Measurements from ENCODE around the gene DEGS2.
A peak's percentile ranks its signal among the peaks of the same experiment; 100 is the strongest.

Gene DEGS2

DNA sequence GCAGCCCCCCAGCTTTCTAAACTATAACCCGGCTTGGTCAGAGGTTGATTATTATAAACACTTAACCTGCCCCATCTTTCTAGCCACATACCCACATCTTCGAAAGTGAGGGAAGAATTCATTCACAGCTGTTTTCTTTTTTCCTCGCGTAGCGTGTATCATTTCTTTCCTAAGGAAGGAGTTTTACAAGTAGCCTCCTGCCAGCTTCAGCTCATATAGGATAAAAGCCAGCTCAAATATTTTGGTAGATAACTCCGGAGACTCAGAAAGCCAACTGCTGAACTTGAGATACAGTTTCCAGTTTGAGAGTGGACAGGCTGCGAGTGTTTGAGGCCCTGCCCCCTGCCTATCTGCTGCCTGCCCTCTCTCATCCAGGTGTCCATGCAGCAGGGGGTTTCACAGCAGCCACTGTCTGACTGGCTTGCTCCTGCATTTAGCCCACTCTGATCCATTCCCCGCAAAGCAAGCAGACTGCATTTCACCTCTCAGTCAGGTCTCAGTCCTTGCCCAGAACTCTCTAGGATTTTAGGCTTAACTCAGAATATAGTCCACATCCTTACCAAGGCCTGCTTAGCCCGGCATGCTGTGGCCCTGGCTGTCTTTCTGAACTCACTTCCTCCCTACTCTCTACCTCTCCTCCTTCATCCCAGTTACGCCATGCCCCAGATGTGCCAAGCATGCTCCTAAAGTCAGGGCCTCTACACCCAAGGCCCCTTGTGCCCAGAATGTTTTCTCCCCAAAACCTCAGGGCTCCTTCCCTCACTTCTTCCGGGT lies 47.3 kb downstream of the DEGS2 start:
- no peak for DNase-seq (ENCODE audit: low read depth)

DNA sequence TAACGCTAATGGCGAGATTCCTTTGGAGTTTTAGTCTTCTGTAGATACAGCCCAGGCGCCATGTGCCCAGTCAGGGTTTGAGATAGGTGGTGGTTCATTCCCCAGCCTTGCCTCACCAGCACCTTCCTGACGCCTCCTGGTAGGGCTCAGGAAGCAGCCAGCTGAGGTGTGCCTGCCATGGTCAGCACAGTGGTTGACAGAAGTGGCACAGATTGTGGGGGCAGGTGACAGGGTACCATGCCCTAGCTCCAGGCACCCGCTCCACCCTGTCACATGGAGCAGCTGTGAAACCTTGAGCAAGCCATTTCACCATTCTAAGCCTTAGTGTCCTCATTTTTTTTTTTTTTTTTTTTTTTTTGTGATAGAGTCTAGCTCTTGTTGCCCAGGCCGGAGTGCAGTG lies 48.6 kb downstream of the DEGS2 start:
- no peak for DNase-seq (ENCODE audit: low read depth)

DNA sequence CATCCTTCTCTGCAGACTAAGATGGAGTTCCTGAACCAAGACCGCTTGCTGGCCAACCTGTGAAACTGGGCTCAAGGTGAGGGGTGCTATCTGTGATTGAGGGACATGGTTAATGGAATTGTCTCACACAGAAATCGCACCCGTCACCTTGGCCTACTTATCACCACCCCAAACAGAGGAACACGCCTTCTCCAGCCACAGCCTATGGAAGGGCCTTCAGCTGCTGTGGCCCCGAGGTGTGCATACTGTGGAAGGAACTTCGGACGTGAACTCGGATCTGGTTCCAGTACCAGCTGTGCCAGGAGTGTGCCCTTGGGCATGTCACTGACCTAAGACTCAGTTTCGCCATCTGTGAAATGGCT lies 49.9 kb downstream of the DEGS2 start:
- no peak for DNase-seq (ENCODE audit: low read depth)

DNA sequence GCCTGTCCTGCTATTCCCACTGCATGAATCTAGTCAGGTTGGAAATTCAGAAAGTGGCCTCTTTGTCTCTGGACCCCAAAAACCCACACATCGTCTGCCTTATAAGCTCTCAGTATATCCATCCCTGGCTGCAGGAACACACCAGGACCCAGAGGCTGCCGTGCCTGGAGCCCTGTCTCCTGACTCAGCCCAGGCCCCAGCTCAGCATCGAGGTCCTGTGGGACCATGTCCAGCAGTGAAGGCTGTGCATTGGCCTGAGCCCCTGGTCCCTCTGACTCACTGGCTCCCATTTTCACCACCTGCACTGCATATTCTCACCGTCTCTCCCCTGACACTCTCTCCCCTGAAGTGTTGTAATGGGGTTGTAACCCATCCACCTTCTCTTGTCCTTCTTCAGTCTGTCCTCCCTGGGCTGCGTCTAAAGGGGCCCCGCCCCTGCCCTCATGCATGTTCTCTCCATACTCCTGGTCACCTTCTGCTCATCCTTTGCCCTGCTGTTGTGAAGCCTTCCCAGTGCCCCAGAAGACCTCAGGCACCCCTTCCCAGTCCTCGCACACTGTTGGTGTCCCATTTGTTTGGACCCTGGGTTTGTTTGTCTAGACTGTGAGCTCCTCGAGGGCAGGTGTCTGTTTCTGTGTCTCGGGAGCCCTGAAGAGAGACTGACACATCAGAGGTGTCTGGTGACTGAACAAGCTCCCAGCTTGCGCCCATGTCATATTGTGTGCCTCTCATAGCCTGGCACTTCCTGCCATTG lies 50.4 kb downstream of the DEGS2 start:
- no peak for DNase-seq (ENCODE audit: low read depth)

DNA sequence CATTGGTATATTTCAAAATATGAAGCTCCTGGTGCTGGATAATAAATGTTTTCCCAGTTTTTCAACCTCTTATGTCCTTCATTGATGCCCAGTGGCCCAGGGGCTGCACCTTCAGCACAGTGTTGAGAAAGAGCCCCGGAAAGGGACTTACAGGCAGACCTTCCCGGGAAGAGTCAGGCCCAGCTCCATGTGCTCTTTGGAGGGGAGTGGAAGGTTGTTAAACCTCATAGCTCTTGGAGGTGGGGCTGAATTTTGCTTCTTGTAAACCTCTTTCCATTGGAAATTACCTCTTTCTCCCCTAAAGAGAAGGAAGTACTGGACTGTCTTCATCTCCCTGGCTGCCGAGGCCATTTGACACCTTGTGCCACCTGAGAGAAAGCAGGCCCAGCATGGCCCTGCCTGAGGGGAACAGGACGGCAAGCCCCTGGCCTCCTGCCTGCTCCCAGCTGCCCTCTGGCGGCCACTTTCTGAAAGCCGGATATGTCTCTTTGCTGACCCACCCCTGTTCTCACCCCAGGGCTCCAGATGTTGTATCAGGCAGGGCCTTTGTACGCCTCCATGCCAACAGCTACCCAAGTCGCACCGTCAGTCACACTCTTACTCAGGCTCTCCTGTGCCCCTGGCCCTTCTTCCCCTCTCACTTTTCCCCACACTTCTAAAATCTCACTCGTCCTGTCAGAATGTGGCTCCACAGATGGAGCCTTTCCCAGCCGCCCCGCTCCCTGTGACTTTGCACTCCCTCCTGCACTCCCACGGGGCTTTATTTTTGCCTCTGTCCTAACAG lies 51.2 kb downstream of the DEGS2 start:
- peak; percentile 74 for DNase-seq (ENCODE audit: low read depth)

DNA sequence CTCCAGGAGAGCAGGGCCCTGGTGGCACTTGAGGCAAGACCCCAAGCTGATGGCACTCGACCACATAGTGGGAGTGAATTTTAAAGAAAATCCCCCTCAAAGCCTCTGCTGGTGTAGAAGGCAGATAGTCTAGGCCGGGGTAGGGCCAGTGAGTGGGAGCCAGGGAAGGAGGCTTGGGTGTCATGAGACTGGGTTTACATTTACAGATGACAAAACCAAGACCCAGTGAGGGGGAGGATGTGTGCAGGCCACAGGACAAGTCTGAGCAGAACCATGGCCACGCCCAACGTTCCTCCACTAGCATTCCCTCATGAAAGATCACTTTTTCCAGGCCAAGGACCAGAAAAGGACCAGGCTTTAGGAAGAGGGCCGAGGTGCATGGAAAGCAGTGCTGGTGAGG lies 52.2 kb downstream of the DEGS2 start:
- no peak for DNase-seq (ENCODE audit: low read depth)

DNA sequence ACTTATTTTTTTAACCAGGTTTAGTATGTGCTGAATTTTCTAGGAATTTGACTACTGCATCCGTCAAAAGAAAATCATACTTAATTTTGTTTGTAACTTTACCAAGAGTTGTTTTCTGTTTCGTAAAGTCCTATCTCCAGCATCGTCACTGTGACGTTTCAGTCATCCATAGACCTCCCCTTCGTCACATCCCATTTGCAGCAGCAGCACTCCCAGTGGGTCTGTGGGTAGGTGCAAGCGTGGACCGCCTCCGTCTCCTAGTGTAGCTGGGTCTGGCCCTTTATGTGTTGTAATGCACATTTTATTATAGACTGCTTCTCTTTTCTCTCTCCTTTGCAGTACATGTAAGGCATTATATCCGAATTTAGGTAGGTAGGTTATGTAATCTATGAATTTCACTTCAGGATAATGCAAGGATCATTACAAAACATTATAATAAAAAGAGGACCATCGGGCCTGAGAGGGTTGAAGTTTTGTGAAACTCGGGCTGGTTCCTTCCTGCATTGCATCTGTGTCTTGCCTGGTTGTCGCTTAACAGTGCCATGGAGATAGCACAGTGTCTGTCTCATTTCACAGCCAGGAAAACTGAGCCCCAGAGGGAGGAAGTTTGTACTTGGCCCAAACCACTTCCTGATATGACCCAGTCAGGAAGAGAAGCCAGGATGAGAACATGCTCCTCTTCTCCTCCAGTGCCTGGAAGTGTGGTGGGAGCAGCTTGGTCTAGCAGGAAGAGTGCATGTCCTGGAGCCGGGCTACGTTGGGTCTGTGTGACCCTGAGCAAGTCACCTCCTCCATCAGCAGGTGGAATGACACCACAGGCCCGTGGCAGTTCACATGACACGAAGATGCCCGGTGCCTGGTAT lies 53.0 kb downstream of the DEGS2 start:
- DNase-seq (ENCODE audit: low read depth): no peak

DNA sequence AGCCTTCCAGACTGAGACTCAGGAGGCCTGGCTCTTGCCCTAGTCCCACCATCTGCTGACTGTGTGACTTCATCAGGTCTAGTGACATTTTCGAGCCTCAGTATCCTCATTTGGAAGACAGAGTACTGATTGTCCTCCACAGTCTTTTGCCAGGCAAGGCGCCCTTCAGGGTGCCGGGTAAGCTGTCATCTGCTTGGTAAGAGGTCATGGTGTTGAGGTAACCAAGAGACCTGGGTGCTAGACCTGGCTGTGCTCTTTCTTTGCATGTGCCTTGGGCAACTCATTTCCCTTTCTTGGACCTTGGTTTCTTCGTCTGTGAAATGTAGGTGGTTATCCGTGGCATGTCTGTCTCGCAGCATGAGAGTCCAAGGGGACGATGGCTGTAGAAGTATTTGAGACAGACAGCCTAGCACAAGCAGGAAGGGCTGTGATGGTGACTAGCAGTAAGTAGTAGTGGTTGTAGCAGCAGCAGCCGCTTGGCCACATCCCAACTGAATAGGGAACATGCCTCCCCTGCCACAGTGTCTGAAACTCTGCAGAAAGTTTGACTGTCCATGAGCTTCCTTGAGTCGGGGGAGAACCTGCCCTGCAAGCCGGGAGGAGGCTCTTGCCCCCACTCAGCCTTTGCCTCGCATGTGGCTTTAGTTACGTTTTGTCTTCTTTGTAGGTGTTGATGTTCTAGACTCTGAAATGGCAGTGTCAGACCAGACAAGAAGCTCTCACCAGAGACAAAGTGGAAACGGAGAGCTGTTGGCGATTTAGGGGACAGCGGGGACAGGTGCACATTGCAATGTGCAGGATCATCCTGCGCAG lies 53.9 kb downstream of the DEGS2 start:
- DNase-seq (ENCODE audit: low read depth): no peak

DNA sequence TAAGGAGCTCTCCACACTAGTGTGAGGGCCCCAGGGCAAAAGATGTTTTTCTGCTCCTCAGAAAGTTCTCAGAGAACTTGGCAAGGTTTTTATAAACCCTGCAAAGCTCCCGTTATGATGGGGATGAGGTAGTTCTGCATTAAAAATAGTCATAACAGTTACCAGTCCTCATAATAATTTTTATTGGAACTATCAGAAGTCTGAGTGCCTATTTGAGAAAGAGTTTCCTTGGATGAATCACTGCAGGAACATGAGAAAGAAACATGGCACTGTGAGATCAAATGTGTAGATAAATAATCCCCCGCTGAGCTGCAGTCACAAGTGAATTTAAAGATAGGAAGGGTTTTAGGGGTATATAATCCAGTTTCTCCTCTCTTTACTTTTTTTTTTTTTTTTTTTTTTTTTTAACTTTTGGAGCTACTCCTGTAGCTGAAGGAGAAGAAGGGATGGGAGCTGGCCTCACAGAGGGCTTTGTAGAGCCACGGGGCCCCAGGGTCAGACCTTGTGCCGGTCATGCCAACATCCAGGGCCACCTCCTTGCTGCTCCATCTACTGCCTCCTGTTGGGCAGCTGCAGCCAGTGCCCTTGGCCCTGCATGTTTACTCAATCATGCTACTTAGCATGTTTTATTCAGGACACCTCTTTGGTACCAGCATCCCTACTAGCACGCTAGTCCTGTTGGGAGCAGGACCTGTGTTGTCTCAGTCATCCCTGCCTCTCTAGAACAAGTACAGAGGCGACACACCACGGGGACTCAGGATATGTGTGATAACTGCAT lies 54.7 kb downstream of the DEGS2 start:
- no peak for DNase-seq (ENCODE audit: low read depth)

DNA sequence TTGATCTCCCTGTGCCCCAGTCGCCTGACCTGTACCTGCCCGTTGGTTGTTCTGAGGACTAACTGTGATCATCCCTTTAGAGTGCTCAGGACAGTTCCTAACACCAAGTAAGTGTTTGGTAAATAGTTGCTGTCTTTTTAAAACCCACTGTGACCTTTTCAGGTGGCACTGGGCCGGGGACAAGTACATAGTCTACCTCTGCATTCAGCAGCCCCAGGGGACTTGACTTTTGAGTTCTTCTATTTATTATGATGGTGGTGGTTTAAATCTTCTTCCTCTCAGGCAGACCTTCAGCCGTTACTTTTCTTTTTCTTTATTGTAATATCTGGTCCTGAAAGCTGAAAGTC lies 55.5 kb downstream of the DEGS2 start:
- no peak for DNase-seq (ENCODE audit: low read depth)

DNA sequence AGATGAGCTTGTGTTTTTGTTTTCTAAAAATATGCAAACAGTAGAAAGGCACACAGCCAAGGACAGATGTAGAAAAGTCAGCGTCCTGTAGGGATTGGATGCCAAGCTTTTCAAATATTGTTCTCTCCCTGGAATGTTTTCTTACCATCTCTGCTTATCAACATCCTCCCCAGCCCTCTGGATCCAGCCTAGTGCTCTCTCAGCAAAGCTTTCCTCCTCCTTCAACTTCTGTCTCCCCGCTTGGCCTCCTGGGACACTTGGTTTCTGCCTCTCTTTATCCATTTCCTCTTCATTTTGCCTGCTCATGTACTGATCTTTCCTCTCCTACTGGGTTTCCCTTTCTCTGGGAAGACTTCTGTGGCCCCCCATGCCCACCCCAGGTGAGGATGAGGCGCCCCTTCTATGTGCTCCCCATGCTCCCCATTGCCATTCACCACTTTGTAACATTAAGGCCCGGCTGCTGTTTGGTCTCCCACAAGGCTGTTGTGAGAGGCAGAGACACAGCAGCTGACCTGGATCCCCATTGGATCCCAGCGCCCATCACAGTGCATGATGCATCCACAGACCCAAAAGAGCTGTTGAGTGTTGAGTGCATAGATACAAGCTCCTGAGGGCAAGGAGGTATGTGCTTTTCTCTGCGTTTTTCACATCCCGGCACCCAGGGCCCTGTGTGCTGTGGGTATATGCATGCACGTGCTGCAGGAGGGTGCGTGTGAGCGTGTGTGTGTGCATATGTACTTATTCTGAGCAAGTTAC lies 56.0 kb downstream of the DEGS2 start:
- DNase-seq (ENCODE audit: low read depth): no peak

DNA sequence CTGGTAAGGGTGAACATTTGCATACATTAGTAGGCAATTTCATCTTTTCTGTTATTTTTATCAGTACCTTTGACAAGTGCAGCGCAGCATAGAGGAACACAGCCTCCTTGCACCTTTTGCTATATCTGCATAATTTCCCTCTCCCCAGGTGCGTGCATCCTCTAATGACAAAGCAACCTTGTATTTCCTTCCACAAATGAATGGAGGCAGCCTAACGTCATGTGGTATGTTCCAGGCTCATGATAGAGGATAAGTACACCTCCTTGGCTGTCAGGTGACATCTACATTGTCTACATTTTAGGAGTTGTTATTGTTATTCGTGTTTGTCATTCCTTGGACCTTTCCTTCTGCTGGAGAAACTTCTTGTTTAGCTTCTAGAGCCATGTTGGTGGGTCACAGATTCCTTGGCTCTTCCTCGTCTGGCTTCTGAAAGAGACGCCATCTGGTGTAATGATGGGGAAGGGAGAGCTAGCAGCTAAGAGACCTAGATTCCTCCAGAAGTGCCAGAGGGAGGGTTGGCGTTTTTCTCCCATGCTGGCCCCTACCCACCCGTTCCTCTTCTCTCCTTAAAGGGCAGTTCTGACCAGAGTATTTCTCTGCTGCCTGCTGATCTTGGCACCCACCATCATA lies 57.2 kb downstream of the DEGS2 start:
- DNase-seq (ENCODE audit: low read depth): no peak

DNA sequence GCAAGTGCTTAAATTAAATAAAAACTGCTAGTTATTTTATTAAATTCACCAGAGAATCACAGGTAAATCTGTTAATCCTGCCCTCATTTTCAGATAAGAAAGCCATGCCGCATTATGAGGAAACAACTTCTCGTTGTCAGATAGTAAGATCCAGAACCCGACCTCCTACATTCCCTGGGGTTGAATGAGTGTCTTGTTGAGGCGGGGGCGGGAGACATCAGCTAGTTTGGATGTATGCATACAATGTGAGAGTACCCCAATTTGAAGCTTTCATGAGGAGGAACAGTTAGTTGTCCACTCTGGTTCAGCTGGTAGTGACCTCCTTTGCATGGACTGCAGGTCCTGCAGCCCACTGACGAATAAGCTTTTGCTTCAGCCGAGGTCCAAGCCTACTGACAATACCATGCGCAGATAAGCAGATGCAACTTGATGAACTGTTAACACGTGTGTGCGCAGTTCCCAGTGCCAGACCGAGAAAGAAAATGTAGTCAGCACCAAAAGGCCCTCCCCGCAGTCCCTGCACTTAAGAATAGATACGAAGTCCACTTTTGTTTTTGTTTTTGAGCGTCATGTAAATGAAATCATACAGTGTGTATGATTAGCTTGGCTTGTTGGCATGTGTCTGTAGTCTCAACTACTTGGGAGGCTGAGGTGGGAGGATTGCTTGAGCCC lies 59.3 kb downstream of the DEGS2 start:
- DNase-seq (ENCODE audit: low read depth): no peak

DNA sequence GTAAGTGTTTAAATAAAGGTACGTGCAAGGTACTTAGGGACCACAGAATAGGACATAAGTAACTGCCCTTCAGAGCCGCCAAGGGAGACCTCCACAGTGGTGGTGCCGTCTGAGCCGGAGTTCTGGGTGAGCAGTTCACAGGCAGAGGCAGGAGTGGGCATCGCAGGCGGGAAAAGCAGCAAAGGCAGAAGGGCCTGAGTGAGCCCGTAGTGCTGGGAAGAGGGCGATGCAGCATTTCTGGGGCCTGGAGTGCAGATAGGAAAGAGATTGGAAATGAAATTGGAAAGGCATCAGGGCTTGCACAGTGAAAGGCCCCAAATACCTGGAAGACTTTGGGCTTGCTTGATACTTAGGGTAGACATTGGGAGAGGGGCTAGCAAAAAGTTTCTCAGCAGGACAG lies 61.3 kb downstream of the DEGS2 start:
- DNase-seq (ENCODE audit: low read depth): no peak

DNA sequence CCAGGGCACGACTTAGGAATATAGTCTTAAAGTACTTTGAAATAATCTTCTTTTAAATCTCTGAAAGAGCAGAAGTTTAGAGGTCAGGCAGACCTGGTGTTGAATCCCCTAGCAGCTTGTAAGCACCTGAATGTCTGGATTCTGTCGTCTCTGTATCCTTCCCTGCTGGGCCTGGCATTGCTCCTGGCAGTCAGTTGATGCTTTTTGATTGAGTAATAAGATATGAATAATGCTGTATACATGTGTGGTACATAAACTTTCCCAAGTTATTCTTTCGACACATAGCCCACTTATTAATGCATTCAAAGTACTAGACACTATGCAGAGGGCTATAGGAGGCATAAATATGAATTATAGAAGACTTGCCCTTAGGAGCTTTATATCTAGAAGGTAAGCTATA lies 62.8 kb downstream of the DEGS2 start:
- DNase-seq (ENCODE audit: low read depth): no peak

Measured in stimulated activated CD8-positive, alpha-beta memory T cell treated with anti-CD3 and anti-CD28 coated beads, Interleukin-12 subunit alpha, Interleukin-12 subunit beta, amount 100 ng/mL, for 4 hours (primary cell).